GM19023 (cell line): Measurements from ENCODE around the gene PPIL6.
"Not testable (repeated sequence)": the region's sequence is repeated elsewhere in the genome, so short reads cannot be mapped to it uniquely, and the experiment has no call there.

Experiments
- ATAC-seq: cut with Tn5 transposase; IDR thresholded peaks from one replicate; pipeline ENCODE4 v1.9.1; 2021; ENCODE audit warnings: mild to moderate bottlenecking, moderate library complexity; ENCODE audit not compliant: unreplicated experiment

The PPIL6 gene

DNA sequence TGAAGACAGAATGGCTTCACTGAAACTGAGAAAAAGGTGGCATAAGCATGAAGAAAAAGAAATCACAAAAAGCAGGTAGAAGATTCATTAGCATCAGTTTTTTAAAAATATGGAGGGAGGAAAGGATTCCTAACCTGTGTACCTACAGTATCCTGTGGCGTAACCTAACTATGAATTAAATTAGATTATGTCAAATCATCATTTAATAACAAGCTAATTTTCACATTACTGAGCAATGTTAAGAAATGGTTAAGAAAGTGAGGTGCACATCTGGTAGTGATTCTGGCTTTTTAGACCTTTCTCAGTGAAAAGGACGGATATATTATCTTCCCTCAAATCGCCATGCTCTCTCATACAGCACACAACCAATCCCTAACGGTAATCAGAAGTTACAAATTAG, 70.7 kb downstream of the PPIL6 start:
- ATAC-seq = no peak

DNA sequence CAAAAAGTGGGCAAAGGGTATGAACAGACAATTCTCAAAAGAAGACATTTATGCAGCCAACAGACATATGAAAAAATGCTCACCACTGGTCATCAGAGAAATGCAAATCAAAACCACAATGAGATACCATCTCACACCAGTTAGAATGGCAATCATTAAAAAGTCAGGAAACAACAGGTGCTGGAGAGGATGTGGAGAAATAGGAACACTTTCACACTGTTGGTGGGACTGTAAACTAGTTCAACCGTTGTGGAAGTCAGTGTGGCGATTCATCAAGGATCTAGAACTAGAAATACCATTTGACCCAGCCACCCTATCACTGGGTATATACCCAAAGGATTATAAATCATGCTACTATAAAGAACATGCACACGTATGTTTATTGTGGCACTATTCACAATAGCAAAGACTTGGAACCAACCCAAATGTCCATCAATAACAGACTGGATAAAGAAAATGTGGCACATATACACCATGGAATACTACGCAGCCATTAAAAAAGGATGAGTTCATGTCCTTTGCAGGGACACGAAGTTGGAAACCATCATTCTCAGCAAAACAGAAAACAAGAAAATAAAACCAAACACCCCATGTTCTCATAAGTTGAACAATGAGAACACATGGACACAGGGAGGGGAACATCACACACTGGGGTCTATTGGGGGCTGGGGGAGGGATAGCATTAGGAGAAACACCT, 75.9 kb downstream of the PPIL6 start:
- not testable (repeated sequence) for ATAC-seq

- ATAC-seq = no peak
Measured at GRCh38 chr6:109363753-109364152, 76.7 kb downstream of the PPIL6 start.

DNA sequence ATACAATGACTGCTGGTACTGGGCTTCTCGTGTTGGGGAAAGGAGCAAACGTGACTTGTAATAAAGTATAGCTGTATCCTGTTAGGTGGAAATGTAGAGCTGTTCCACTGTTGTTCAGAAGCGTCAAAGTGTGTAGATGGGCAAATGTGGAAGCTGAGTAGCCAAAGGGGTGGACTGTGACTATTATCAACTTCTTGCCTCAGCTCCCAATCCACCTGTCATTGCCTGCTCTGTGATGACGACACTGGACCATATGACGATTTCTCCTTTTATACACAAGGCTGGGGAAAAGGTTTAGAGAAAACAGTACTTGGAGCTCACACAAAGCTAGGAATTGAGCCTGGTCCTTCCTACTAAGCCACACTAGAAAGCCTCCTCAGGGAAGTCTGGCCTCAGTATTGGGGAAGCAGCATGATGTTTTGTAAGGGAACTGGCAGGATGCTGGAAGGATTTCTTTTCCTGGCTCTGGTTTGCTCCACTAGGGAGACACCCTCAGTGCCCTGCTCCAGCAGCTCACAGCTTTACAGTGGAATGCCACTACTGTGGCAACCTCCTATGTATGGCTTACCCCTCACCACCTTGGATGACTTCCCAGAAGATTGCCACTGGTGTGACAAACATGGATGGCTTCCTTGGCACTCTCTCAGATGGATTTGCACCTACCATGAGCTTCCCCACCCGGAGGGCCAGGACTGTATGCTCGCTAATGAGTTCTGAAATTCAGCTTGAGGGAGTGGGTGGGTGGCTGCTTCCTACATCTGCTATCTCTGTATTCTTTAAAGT, 78.1 kb downstream of the PPIL6 start:
- ATAC-seq = no peak

- ATAC-seq = no peak
Measured at GRCh38 chr6:109360791-109361190, 79.6 kb downstream of the PPIL6 start.

DNA sequence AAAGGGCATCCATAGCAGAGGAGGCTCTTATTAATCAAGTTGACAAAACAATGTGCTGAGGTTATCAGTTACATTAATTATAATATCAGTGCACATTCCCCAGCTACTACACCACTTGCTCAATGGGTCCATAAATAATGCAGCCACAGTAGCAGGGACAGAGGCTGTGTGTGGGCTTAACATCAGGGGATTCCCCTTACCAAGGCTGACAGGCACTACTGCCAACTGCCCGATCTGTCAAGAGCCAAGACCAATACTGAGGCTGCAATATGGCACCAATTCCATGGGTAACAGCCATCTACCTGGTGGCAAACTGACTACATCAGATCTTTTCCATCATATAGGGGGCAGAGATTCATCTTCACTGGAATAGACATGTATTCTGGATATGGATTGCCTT, 80.1 kb downstream of the PPIL6 start:
- no peak for ATAC-seq

GRCh38 chr6:109359248-109359647, 81.2 kb downstream of the PPIL6 start:
- no peak for ATAC-seq

- ATAC-seq = no peak
Measured at GRCh38 chr6:109358204-109358603, 82.2 kb downstream of the PPIL6 start.

- ATAC-seq = no peak
Measured at GRCh38 chr6:109356237-109356636, 84.2 kb downstream of the PPIL6 start.

DNA sequence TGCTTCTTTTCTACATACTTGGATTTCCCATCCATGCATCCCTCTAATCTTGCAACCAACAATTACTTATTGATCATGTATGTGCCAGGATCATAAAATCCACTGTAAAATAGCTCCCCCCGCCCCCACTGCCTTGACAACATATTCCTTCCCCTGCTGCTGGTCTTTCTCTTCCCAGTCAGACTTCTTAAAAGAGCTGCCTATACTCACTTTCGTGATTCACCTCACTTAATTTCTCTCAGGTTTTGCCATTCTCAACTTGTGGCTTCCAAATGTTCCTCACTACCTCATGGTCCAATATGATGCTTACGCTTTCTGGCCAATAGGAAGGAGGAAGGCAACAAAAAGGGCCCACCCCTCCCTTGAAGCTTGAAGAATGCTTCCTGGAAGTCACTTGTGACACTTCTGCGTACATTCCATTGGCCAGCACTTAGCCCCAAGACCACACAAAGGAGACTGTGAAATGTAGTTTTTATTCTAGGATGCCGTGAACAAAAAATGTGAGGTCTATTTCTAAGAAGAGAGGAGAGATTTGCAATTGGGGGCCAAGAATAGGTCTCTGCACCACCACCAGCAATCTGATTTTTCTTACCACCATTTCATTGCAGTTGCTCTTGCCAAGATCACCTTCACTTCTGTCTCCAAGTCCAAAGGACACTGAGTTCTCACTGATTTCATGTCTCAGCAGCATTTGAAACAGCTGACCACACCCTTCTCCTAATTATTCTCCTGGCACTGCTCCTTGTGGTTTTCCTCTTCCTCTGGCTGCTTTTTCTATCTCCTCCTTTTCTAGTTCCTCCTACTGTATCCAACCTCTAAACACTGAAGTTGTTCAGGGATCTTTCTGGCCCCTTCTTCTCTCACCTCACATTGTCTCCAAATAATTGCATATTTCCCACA, 88.9 kb downstream of the PPIL6 start:
- ATAC-seq = no peak

DNA sequence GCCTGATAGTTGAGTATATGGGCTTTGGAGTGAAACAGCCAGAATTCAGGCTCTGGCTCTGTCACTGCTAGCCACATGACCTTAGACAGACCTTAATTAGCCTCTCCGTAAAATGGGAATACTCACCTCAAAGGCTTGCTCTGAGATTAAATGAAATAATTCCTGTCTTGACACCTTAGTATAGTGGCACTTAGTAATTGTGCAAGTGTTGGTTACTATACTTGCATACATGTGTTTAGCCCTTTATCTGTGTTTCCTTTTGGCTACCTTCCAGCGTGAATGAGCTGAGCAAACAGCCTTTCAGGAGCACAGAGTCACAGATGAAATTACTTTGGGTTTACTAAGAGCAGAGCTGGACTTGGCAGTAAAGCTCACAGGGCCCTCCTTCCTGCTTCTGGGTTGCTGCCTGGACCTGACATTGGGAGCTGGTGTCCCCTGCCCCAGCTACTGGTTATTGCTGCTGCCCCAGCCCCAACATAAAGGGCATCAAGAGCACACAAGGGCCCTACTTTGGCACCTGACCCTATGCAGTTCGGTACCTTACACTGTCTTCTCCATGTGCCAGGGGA, 90.9 kb downstream of the PPIL6 start:
- no peak for ATAC-seq

- no peak for ATAC-seq
Measured at GRCh38 chr6:109348226-109348625, 92.2 kb downstream of the PPIL6 start.

DNA sequence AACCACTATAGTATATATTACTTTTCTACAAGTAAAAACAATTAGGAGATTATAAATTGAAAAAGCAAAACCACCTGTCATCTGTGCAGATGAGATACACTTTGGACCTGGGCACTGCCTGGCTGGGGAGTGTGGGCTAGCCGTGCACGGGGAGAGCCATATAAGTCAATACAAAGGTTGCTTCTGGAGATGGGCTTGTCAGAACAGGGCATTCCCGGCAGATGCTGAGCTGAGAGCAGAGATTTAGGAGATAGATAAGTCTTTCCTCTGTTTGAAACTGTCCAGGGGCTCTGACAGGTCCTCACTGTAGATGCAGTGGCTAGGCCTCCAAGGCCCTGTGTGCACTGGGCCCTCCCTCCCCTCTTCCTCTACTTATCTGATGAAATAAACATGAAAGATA, 92.6 kb downstream of the PPIL6 start:
- ATAC-seq = no peak

- no peak for ATAC-seq
Measured at GRCh38 chr6:109345986-109346385, 94.4 kb downstream of the PPIL6 start.

DNA sequence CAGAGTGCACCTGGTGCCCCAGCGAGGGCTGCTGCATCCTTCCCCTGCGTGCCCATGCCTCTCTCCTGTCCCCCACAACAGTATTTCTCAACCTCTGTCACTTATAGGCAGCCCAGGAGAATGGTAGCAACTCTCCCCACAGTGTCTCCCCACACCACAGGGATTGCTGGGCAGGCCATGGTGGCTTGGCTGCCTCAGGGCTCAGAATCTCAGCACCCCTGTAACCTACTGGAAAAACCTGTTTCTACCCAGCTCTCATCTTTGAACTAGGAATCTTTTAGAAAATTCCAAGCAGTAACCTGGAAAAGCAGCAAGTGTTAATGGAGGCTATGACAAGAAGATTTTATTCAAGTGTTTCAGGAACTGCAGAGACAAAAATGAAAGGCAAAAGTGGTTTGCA, 96.2 kb downstream of the PPIL6 start:
- ATAC-seq = no peak

DNA sequence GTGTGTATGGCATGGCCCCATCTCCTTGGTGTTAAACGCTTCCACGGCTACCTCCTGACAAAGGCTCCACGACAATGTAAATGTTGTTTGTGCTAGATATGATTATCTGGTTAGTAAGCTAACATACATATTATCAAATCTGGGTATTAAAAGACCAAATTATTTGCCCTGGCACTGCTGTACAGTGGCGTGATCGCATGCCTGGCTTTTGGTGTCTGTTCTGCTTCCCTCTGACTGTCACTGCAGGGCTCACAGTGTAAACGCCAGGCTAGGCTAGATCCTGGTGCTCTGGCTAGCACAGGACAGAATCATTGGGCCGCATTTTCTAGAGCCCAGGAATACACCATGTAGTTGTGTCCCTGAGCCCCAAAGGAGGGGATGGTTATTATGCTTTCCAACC, 96.9 kb downstream of the PPIL6 start:
- no peak for ATAC-seq

DNA sequence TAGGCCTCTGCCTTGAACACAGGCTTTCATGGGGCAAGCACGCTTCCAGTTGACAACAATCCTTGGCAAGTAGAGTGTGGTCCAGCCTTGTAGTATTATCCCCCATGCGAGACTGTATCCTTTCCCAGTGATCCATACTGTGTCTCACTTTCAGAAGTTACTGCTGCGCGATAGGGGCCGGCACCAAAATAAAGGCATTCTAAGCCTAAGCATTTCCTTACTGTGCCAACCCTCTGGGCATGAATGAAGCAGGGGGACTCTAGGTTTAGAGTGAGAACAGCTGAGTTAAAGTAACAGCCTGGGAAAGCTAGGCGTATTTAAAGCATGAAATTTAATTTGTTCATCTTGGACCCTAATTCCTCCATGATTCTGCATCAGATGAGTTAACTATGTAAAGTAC, 97.5 kb downstream of the PPIL6 start:
- ATAC-seq = no peak

DNA sequence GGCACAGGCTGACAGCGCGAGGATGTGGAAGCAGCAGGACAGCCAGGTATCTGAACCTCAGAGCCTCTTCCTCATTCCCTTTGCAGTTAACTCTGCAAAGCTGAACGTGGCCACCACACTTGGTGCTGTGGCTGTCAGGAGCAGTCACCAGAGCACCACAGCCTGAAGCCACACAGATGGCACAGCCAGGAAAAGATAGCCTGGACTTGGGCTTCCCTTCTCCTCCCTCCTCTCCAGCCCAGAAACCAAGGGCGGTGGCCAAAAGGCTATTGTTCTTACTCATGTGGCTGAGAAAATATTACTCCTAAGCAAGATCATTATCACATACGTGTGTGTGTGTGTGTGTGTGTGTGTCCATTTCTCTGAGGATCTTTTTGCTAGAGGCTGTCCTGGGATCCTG, 97.9 kb downstream of the PPIL6 start:
- ATAC-seq = no peak

GRCh38 chr6:109340811-109341210, 99.6 kb downstream of the PPIL6 start:
- no peak for ATAC-seq
